IPS DF 4.7 (cell line): ENCODE measurements around the gene TNFSF12.

Source experiments
- DNase-seq: peaks from one replicate; pipeline ENCODE4 v3.0.0-alpha.2; 2013; ENCODE audit warnings: low spot score; ENCODE audit errors: extremely low read depth

Gene TNFSF12

GRCh38 chr17:7563115-7563869 lies 14.4 kb downstream of the TNFSF12 start:
- no peak for DNase-seq

GRCh38 chr17:7569571-7569970 lies 20.7 kb downstream of the TNFSF12 start:
- no peak for DNase-seq

- DNase-seq, result no peak
These were observed 21.5 kb downstream of the TNFSF12 start for GRCh38 chr17:7570351-7570750.

GRCh38 chr17:7572338-7572587 lies 23.4 kb downstream of the TNFSF12 start:
- DNase-seq, result no peak

GRCh38 chr17:7572588-7573323 lies 23.9 kb downstream of the TNFSF12 start:
- DNase-seq, result no peak

GRCh38 chr17:7573324-7574080 lies 24.6 kb downstream of the TNFSF12 start:
- DNase-seq, result no peak

GRCh38 chr17:7574176-7574953 lies 25.5 kb downstream of the TNFSF12 start:
- no peak for DNase-seq

GRCh38 chr17:7575481-7575883 lies 26.6 kb downstream of the TNFSF12 start:
- DNase-seq, result no peak

GRCh38 chr17:7575959-7576358 lies 27.1 kb downstream of the TNFSF12 start:
- DNase-seq, result no peak

GRCh38 chr17:7576432-7576937 lies 27.6 kb downstream of the TNFSF12 start:
- DNase-seq, result no peak

GRCh38 chr17:7577327-7578199 lies 28.7 kb downstream of the TNFSF12 start:
- no peak for DNase-seq

GRCh38 chr17:7579001-7579833 lies 30.4 kb downstream of the TNFSF12 start, which contains the start of gene CD68:
TSS of gene CD68 (plus strand) at chr17:7579638. CDS start at chr17:7579678, 40 bp downstream.
- no peak for DNase-seq

- DNase-seq, result no peak
These were observed 31.2 kb downstream of the TNFSF12 start for GRCh38 chr17:7579834-7580603.

GRCh38 chr17:7580604-7581575 lies 32.0 kb downstream of the TNFSF12 start:
- DNase-seq, result no peak

GRCh38 chr17:7582396-7583252 lies 33.8 kb downstream of the TNFSF12 start:
- DNase-seq, result no peak

- no peak for DNase-seq
These were observed 34.6 kb downstream of the TNFSF12 start, which contains the start of gene MPDU1 for GRCh38 chr17:7583253-7584109. TSS of gene MPDU1 (plus strand) at chr17:7583852. CDS start at chr17:7583863, 11 bp downstream.
